GM11168 (cell line): ENCODE data around the gene BUD31.
"Not testable (repeated sequence)": the region's sequence is repeated elsewhere in the genome, so short reads cannot be mapped to it uniquely, and the experiment has no call there.

Experiments used
- in situ Hi-C: fragments of 300-500 bp; cut with MboI; formaldehyde crosslinking; loops from one replicate; pipeline ENCODE4 v1.12.0; 2022; ENCODE audit warnings: low sequenced_read_pairs; ENCODE audit not compliant: unreplicated experiment

The BUD31 gene

DNA sequence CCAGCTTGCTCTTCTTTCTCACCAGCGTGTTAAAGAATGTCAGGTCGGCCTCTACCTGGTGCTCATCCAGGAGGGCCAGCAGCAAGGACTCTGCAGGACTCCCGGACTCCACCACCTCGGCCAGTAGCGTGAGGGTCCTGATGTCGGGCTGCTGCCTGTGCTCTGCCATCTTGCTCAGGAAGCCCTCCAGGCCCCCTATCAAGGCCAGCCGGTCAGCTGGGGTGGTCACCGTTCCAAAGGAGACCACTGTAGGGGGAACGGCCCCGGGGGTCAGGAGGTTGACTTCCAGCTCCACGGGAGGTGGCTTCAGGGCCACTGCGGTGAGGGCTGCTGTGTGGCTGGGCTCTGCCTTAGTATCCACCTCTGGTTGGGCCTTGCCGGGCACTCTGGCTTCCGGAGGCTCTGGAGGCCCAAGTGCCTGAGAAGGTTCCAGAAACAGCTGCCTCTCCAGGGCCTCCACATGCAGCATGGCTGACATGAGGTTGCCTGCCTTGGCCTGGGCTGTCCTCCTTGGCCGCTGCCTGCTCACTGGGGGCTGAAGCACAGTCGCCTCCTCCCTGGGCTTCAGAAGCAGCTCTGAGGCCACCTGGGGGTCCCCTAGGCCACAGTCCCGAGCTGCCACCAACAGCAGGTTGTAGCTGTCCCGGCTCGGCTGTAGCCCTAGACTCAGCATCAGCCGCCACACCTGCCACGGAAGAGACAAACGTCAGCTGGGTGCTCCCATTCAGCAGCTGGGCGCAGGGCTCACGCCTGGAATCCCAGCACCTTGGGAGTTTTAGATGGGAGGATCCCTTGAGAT, 16.4 kb downstream of the BUD31 start:
- in situ Hi-C loops = no loop called here

DNA sequence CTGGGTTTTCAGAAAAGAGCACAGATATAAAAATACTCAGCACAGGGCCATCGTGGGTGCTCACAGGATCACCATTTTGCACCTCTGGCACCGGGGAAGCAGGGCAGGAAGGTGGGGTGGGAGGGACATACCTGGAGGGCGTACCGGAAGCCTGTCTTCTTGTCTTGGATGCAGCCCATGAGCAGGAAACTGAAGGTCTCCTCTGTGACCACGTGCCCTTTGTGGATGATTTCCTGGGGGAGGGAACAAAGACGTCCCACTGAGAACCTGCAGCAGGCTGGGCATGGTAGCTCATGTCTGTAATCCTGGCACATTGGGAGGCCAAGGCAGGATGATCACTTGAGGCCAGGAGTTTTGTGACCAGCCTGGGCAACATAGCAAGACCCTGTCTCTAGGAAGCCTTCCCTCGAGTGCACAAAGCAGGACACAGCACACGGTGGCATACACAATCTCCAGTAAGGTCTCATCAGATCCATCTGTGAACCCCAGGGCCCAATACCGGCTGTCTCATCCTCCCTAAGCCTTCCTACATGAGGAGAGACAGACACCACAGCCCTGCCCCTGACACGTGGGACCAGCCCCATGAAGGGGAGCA, 20.3 kb downstream of the BUD31 start:
- in situ Hi-C loops = no loop called here

DNA sequence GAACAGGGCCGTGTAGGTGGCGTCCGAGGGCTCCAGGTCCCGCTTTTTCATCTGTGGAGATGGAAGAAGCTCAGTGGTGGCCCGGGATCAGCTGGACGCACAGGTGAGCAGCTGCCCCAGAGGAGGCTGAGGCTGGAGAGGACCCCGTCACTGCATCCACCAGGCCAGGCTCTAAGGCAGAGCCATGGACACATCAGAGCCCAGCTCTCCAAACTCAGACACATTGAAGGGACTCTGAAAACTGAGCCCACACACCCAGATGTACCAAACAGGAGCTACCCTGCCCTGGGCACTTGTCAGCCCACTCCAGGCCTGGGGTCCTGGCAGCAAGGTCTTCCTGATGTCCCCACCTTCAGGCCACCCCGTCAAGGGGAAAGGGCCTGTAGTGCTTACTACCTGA, 21.0 kb downstream of the BUD31 start:
- in situ Hi-C loops = no loop called here

DNA sequence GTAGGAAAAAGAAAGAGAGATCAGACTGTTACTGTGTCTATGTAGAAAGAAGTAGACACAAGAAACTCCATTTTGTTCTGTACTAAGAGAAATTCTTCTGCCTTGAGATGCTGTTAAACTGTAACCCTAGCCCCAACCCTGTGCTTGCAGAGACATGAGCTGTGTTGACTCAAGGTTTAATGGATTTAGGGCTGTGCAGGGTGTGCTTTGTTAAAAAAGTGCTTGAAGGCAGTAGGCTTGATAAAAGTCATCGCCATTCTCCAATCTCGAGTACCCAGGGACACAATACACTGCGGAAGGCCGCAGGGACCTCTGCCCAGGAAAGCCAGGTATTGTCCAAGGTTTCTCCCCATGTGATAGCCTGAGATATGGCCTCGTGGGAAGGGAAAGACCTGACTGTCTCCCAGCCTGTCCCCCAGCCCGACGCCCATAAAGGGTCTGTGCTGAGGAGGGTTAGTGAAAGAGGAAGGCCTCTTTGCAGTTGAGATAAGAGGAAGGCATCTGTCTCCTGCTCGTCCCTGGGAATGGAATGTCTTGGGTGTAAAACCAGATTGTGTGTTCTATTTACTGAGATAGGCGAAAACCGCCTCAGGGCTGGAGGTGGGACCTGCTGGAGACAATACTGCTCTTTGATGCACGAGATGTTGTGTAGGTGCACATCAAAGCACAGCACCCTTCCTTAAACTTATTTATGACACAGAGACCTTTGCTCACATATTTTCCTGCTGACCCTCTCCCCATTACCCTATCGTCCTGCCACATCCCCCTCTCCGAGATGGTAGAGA, 23.2 kb downstream of the BUD31 start:
- in situ Hi-C loops = not testable (repeated sequence)

DNA sequence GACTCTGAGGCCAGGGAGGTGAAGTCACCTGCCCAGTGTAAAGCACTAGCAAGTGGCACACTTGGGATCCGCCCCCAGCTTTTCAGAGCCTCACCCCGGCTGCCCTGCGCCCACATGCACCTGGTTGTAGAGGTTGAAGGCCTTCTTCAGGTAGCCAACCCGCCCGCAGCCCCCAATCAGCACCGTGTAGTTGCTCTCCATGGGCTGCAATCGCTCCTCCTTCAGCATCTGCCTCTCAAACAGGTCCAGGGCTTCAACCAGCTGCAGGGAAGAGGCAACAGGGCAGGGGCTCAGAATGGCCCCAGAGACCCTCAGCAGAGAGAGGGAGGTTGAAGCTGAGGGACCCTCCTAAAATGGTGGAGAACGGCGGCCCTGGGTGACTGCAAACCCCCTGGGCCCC, 24.4 kb downstream of the BUD31 start:
- in situ Hi-C loops = no loop called here

DNA sequence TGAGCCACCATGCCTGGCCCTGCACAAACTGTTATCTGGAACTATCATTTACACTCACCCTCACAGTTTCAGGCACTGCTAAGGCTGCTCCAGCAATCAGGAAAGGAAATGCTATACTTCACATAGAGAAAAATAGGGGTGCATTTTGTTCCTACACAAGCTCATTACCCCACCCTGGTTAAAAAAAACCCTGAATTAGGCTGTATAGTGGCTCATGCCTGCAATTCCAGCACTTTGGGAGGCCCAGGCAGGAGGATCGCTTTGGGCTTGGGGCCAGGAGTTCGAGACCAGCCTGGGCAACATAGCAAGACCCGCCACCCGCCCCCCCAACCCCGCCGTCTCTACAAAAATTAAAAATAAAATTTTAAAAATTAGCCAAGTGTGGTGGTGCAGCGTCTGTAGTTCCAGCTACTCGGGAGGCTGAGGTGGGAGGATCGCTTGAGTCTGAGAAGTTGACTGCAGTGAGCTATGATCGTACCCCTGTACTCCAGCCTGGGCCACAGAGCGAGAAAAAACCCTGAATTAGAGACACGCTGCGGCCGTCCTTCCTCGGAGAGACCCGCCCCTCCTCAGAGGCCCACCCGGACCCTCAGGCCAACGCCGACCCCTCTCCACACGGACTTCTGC, 29.3 kb downstream of the BUD31 start:
- in situ Hi-C loops = no loop called here

DNA sequence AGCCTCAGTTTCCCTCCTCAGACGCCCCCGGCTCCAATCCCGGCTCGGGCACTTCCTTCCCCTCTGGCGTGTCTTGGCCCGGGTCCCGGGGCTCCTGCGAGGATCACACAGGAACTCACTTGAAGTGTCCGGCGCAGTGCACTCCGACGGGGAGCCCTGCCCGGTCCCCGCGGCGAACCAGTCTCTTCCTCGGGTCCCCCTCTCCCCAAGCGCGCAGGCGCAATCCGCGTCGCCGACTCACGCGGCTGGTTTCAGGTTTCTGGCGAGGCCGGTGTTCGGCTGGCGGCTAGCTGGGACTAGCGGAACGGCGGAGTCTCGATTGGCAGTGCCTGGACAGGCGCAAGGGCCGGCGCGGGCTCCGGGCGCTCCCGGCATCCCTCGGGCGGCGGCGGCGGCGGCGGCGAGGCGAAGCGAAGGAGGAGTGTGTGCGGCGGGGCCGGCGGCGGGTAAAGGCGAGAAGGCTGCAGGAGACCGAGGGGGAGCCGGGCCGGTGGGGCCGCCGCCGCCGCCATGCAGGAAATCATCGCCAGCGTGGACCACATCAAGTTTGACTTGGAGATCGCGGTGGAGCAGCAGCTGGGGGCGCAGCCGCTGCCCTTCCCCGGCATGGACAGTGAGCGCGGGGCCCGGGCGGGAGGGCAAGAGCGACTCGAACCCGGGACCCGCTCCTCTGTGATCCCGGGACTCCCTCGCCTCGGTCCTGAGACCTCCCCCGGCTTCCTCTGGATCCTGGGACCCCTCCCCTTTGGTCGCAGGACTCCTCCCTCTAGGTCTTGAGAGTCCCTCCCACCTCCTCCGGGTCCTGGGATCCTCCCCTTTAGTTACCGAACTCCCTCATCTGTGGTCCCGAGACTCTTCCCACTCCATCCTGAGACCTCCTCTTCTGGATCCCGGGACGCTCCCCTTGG, 30.1 kb downstream of the BUD31 start, which contains the start of the genes CPSF4 and PTCD1:
TSS of gene CPSF4 (plus strand) at position 371 of the 908 bp plus-strand sequence. CDS start at position 511, 140 bp downstream.
TSS of gene PTCD1 (minus strand) at position 226 of the 908 bp plus-strand sequence. CDS start 3,556 bp downstream, outside the sequence.
- in situ Hi-C loops = no loop called here

DNA sequence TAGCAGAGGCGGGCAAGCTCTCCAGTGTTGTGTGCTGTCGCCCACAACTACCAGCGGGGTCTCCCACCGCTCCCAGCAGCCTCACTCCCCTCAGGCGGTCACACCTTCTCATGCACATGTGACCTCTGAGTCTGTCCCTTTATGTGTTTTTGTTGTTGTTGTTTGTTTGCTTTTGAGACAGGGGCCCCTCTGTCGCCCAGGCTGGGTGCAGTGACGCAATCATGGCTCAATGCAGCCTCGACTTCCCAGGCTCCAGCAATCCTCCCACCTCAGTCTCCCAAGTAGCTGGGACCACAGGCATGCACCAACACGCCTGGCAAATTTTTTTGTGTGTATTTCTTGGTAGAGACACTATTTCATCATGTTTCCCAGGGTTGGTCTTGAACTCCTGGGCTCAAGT, 31.4 kb downstream of the BUD31 start:
- in situ Hi-C loops = no loop called here

DNA sequence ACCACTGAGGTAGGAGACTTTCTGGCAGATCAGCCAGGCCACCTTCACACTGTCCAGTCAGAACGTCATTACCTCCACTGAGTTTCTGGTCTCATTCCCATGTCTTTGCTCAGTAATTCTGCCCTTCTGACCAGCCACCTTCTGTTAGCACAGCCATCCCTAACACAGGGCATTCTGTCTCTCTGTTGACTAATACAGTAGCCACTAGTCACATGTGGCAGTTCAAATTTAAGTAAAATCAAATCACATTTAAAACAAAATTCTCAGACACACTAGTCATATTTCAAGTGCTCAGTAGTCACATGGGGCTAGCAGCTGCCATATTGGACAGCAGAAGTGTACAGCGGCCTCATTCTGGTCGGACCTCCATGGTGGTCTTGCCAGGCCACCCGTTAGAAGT, 37.3 kb downstream of the BUD31 start:
- in situ Hi-C loops = no loop called here

DNA sequence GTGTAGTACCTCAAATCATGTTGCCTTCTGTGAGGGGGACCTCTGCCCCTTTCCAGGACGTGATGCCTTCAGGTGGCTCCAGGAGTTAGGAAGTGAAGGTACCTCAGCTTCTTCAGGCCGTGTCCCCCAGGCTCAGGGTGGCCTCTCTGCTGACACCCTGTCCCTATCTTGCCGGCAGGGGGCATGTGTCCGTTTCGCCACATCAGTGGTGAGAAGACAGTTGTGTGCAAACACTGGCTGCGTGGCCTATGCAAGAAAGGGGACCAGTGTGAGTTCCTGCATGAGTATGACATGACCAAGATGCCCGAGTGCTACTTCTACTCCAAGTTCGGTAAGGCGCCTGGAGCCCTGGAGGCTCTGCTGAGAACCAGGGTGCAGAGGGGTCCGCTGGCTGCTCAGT, 39.2 kb downstream of the BUD31 start:
- in situ Hi-C loops = no loop called here

DNA sequence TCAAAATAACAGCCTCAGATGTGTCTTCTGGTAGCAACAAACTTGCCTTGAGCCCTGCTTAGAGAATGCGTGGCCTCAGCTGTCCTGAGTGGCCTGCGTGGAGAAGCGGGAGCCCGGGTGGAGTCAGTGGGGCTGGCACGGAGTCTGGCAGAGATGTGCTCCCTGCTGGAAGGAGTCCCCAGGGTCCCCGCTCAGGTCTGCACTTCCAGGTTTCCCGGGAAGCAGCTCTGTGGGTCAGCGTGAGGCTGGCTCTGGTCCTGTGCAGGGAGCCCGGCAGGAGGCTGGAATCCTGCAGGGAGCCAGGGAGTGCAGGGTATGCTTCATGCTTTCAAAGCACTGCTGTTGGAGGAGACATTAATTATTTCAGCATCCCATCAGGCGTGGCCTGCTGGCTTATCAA, 40.1 kb downstream of the BUD31 start:
- in situ Hi-C loops = no loop called here

DNA sequence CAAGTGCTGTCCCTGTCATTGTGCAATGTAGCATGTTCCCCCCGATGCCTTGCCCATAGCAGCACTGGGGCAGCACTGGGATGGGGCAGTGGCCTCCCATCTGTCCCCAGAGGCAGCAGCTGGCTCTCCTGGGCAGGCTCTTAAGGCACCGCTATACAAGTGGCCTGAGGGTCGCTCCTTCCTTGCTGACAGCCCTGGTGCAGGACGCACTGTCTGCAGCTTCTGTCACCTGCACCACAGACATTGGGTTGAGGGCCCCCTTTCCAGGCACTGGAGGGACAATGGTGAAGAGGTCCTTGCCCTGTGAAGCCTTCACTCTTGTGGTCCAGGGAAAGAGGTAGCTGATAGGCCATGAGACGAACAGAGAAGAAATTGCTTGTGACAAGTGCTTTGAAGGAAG, 40.6 kb downstream of the BUD31 start:
- in situ Hi-C loops = no loop called here

DNA sequence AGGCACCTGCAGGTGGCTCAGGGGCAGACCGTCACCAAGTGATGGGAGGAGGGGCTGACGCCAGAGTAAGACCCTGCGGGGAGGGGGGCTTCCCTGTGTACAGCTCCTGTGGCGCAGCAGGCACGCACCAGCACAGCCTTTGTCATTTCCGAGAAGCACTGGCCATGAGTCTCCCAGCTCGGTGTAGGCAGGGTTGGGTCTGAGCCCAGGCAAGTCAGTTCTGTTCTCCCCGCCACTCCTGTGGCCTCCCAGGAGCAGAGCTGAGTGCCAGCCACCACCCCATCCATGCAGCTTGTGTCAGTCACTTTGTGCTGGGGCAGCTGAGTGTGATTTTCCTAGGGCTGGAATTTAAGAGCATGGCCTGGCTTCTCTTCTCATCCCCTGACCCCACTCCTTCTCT, 43.2 kb downstream of the BUD31 start:
- in situ Hi-C loops = no loop called here

DNA sequence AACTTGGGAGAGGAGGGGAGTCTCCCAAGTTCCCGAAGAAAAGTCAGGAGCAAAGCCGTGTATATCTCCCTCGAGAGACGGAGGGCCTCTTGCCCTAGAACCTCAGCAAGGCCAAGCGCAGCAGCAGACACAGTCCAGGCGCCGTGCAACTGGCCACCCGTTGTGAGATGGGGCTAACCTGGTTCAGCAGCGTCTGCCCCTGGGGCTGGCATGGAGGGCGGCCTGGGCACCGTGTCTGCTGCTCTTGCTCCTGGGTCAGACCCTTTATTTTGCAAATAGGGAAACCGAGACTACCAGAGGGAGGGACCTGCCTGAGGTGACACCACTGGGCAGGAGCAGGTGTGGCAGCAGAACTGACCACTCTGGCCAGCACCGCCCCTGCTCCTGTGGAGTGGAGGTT, 43.8 kb downstream of the BUD31 start:
- in situ Hi-C loops = no loop called here

DNA sequence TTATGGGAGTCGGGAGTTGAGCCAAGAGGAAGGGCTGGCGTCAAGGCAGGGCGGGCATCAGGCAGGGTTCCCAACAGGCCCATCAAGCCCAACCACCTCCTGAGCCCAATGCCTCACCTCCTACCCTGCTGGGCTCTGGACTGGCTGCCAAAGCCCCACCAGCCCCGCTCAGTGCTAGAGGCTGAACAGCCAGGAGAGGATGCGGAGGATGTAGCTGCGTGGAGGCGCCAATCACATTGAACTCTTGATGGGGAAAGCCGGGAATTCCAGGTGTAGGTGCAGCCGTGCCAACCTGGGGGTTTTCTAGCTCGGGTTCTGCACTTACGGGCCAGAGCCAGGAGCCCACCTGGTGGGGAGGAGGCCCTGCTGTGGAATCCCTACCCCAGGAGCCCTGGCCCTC, 44.3 kb downstream of the BUD31 start:
- in situ Hi-C loops = no loop called here

DNA sequence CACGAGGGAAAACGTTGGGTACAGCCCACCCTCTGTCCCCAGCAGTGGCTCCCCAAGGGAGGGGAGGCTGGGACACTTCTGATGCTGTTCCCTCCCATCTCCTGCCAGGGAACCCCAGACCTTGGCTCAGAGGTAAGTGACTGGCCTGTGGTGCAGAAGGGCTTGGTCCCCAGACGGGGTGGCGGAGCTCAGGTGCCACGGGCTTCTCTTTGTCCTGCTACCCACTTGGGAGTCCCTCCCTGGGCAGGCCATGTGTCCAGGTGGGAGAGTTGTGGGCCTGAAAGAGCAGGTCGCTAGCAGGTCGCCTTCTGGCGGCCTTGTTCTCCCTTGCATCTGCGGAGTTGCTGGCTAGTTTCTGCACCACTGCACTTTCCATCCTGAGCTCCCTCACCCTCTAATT, 47.1 kb downstream of the BUD31 start:
- in situ Hi-C loops = no loop called here

DNA sequence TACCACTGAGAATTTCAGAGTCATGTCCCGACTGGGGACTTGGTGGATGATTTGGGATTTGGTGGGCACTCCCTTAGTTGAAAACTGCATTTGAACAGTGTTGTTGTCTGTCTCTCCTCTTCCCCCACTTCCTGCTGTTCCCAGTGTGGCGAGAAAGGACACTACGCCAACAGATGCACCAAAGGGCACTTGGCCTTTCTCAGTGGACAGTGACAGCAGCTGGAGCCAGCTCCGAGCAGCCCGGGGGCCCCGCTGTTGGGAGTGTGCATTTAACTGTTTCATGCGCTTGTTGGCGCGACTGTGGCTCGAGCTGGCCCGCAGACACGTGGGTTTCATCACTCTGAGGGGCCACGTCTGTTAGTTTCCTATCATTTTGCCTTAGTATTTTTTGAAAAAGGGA, 47.5 kb downstream of the BUD31 start:
- in situ Hi-C loops = no loop called here

DNA sequence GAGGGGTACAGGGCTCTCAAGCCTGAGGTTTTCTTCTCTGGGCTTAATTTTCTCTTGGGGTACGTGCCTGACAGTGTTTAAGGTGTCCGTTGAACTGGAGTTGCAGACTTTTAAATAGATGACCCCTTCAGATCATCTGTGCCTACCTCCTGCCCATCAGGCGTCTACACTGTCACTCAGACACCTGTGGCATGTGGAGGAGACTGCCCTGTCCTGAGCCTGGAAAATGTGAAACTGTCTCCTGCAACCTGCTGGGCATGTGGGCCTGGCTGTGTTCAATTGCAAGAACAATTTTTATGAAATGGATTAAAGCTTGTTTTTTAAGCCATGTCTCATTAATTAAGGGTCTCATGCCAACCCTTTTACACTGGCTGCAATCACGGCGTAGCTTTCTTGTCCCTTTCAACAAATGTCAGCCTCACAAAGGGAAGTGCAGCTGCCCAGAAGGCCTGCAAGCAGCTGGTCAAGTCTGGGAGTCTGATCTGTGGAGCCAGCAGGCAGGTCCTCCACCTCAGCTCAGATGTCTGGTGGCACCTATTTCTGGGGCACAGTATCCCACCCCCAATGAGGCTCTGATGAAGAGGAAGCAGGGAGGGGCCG, 48.4 kb downstream of the BUD31 start:
- in situ Hi-C loops = no loop called here
